Measurements from ENCODE around the gene SCOC. TPM values are rescaled to one million over a fixed set of nuclear protein-coding genes. Genes with fewer than 3 reads are reported as not detected.

SCOC gene
- total and polyA plus RNA-seq, 2 of the 4 experiments (the other 2 are of a cell fraction) = 12.9 to 33.2 TPM

GRCh38 chr4:140343303-140343702 lies 30.1 kb upstream of the SCOC start:
- no peak for DNase-seq
- in situ Hi-C loops (cut with MboI; ENCODE audit: low sequenced_read_pairs) = no loop called here
- no peak for TF ChIP-seq BHLHE40 (IDR thresholded peaks at IDR 0.05; ENCODE audit: low read depth, low read length)
- TF ChIP-seq RFX5 (IDR thresholded peaks at IDR 0.05; ENCODE audit: low read depth, low read length) = no peak
- no peak for TF ChIP-seq MXI1 (IDR thresholded peaks at IDR 0.05; ENCODE audit: borderline replicate concordance, low read depth, low read length)
- TF ChIP-seq CTCF (conservative IDR thresholded peaks at IDR 0.05; ENCODE audit: low read depth, low read length) = no peak
- no peak for TF ChIP-seq ELK1 (IDR thresholded peaks at IDR 0.05; ENCODE audit: borderline replicate concordance, low read depth, low read length)
- no peak for TF ChIP-seq SMC3 (IDR thresholded peaks at IDR 0.05; ENCODE audit: low read depth, low read length)
- TF ChIP-seq NFE2L2 (IDR thresholded peaks at IDR 0.05; ENCODE audit: low read depth, low read length) = no peak
- TF ChIP-seq RCOR1 (IDR thresholded peaks at IDR 0.05; ENCODE audit: insufficient replicate concordance, low read length) = no peak
- no peak for TF ChIP-seq USF2 (IDR thresholded peaks at IDR 0.05; ENCODE audit: low read depth, low read length)
- no peak for TF ChIP-seq MAZ (IDR thresholded peaks at IDR 0.05; ENCODE audit: borderline replicate concordance, low read depth, low read length)
- no peak for TF ChIP-seq POLR2A (IDR thresholded peaks at IDR 0.05; ENCODE audit: low read depth, low read length)
- TF ChIP-seq RAD21 (IDR thresholded peaks at IDR 0.05; ENCODE audit: low read length) = no peak

More at GRCh38 chr4:140343303-140343702, 30.1 kb upstream of the SCOC start:
- Histone ChIP-seq H3K4ac (ENCODE audit: low read depth, low read length) (no peak overlapping the region), H4K5ac (ENCODE audit: low read depth, low read length) (no peak overlapping the region), H2AK5ac (ENCODE audit: low read depth, low read length) (no peak overlapping the region), H3K27ac (ENCODE audit: insufficient read depth, low read length) (no peak overlapping the region), H3K36me3 (ENCODE audit: control insufficient read depth, insufficient read depth, low read length) (no peaks in the 10 kb centered on the region), H4K20me1 (ENCODE audit: insufficient read depth, low read length) (no peaks in the 10 kb centered on the region), H3K27me3 (ENCODE audit: control insufficient read depth, insufficient read depth, low read length) (peaks cover 26% of the 10 kb centered on the region), H3K23ac (ENCODE audit: low read depth, low read length) (no peak overlapping the region), H3K79me1 (ENCODE audit: low read depth in 1 of 2, low read length in 2 of 2) (no peaks in the 10 kb centered on the region), H2BK120ac (ENCODE audit: low read depth, low read length) (no peak overlapping the region), H2BK20ac (ENCODE audit: low read depth, low read length) (no peak overlapping the region), H2BK5ac (ENCODE audit: low read depth, low read length, poor library complexity, severe bottlenecking) (no peak overlapping the region), H2BK15ac (ENCODE audit: low read depth, low read length) (no peak overlapping the region), H4K91ac (ENCODE audit: insufficient read depth, low read depth, low read length) (no peak overlapping the region), H2AK9ac (replicated peaks; ENCODE audit: low read depth, low read length, poor library complexity) (no peak overlapping the region), H3K56ac (ENCODE audit: extremely low read depth, insufficient read depth, low read length) (no peak overlapping the region), H3K14ac (replicated peaks; ENCODE audit: low read depth, low read length) (no peak overlapping the region), H3K18ac (ENCODE audit: low read depth, low read length) (no peak overlapping the region), H3K4me1 (ENCODE audit: control insufficient read depth, insufficient read depth, low read length) (no peaks in the 10 kb centered on the region), H2AFZ (replicated peaks; ENCODE audit: low read length, poor library complexity) (peak overlapping the region; percentile 11), H3K4me3 (ENCODE audit: insufficient read depth, low read depth, low read length) (no peak overlapping the region), H3K9ac (ENCODE audit: low read depth, low read length) (no peak overlapping the region), H4K8ac (ENCODE audit: low read depth in 2 of 2, low read length in 2 of 2) (no peak overlapping the region), H3K9me3 (ENCODE audit: control insufficient read depth, insufficient read depth, low read length) (no peaks in the 10 kb centered on the region), H3K4me2 (ENCODE audit: low read depth, low read length) (no peak overlapping the region), H3K9me1 (ENCODE audit: insufficient read depth, low read length) (no peaks in the 10 kb centered on the region)
- no CpG with 5 or more reads among the region's 5 CpGs for WGBS, 2 experiments (ENCODE audit: extremely low coverage in 2 of 2, insufficient read length in 1 of 2)
- no TSS peak for BruUV-seq (replicated peaks)
- intact Hi-C loops (cut with micrococcal nuclease) (no loop called here), dilution Hi-C loops (cut with HindIII; ENCODE audit: low sequenced_read_pairs, unreplicated experiment) (no loop called here)
- no peak for ATAC-seq (ENCODE audit: low read depth)
- POLR2A ChIA-PET (ENCODE audit: unreplicated experiment) = no interaction called here
- CTCF ChIA-PET = interaction anchor here (0.8 kb wide), 1 partner anchor 448 kb away, joined by 3 read pairs; no protein-coding TSS in a partner anchor
